Measurements from ENCODE around the gene MYADML2.

GRCh38 chr17:81924557-81925532, 22.2 kb downstream of the MYADML2 start:
- no peak for TF ChIP-seq BHLHE40 (IDR thresholded peaks at IDR 0.05; ENCODE audit: borderline replicate concordance in 1 of 2, low read depth in 2 of 2, low read length in 1 of 2)
- TF ChIP-seq, protein P1, sequence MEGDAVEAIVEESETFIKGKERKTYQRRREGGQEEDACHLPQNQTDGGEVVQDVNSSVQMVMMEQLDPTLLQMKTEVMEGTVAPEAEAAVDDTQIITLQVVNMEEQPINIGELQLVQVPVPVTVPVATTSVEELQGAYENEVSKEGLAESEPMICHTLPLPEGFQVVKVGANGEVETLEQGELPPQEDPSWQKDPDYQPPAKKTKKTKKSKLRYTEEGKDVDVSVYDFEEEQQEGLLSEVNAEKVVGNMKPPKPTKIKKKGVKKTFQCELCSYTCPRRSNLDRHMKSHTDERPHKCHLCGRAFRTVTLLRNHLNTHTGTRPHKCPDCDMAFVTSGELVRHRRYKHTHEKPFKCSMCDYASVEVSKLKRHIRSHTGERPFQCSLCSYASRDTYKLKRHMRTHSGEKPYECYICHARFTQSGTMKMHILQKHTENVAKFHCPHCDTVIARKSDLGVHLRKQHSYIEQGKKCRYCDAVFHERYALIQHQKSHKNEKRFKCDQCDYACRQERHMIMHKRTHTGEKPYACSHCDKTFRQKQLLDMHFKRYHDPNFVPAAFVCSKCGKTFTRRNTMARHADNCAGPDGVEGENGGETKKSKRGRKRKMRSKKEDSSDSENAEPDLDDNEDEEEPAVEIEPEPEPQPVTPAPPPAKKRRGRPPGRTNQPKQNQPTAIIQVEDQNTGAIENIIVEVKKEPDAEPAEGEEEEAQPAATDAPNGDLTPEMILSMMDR (IDR thresholded peaks at IDR 0.05 in 2 of 3, conservative IDR thresholded peaks at IDR 0.05 in 1 of 3; ENCODE audit: control insufficient read depth in 2 of 3, extremely low read depth in 1 of 3, insufficient read depth in 1 of 3, low read depth in 3 of 3, low read length in 3 of 3): no peak
- TF ChIP-seq CHD4 (IDR thresholded peaks at IDR 0.05): no peak
- TF ChIP-seq BCL11A (IDR thresholded peaks at IDR 0.05; ENCODE audit: low read depth, low read length): no peak
- no peak for TF ChIP-seq ZBTB40 (IDR thresholded peaks at IDR 0.05; ENCODE audit: borderline replicate concordance)
- no peak for TF ChIP-seq HCFC1 (IDR thresholded peaks at IDR 0.05; ENCODE audit: low read length)
- no peak for TF ChIP-seq EP300 (IDR thresholded peaks at IDR 0.05; ENCODE audit: borderline replicate concordance in 1 of 2, control insufficient read depth in 1 of 2, low read depth in 2 of 2, low read length in 2 of 2)
- TF ChIP-seq ZBED1 (IDR thresholded peaks at IDR 0.05; ENCODE audit: borderline replicate concordance): no peak
- no peak for TF ChIP-seq MTA3 (IDR thresholded peaks at IDR 0.05; ENCODE audit: borderline replicate concordance, low read length)
- TF ChIP-seq E4F1 (IDR thresholded peaks at IDR 0.05; ENCODE audit: borderline replicate concordance, partially characterized antibody): no peak
- no peak for TF ChIP-seq DPF2 (IDR thresholded peaks at IDR 0.05)

Measured in GM12878 (cell line).